DMS53 (cell line): ENCODE results near the gene TAX1BP3.

ENCODE experiments used
- DNase-seq: peaks from one replicate; lab custom pipeline; 2025; lab: John Stamatoyannopoulos, UW

TAX1BP3 gene

DNA sequence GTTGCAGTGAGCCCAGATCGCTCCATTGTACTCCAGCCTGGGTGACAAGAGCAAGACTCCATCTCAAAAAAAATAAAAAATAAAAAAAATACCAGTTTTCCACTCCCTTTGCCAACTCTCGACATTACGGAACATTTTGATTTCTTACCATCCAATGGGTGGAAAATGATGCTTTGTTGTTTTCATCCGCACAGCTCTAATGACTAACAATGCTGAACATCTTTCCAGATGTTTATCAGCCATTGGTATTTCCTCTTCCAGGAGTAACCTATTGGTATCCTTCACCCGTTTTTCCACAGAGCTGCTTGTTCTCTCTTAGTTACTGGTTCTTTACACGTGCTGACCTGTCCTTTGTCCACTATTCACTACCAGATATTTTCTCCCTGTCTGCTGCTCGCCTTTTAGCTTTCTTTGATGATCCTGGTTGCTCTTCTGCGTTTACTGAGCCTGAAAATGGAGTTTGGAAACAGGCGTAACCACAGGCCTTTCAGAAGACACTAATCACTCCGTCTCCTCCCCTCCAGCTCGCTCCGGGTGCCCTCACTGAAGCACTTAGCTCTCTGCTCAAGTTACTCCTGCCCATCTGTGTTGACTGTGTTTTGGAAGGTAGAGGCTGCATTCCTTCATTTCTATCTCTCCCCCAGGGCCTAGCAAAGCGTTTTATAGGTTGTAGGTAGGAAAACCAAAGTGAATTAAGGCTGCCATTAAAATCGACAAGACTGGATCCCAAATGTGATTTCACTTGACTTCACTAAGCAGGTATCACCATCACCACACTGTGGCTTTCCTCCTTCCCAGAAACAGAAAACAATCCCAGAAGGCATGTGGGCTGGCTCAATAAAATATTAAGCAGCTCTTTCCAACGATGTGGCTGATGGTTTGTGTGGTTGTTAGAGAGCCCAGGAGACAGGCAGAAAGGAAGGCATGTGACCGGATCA lies 41.3 kb downstream of the TAX1BP3 start:
- no peak for DNase-seq

GRCh38 chr17:3622977-3623594 lies 45.3 kb downstream of the TAX1BP3 start:
- no peak for DNase-seq

DNA sequence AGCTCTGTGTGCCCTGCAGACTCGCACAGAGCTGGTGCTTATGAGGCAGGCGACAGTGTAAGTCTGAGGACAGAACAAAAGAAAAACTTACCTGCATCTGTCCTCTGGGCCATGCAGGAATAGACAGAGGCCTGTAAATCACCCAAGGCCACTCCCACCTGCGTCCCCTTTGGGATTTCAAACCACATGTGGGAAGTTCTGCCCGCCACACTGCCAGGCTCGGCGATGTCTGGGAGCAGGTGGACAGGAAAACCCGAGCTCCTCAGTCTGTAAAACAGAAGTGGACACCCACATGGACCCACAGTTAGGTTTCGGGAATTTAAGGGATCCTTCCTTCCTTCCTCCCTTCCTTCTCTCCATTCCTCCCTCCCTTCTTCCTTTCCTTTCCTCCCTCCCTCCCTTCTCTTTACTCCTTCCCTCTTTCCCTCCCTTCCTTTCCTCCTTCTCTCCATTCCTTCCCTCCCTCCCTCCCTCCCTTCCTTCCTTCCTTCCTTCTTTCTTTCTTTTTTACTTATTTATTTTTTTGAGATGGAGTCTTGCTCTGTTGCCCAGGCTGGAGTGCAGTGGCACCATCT lies 47.1 kb downstream of the TAX1BP3 start:
- DNase-seq = no peak

GRCh38 chr17:3615160-3615870 lies 53.1 kb downstream of the TAX1BP3 start:
- no peak for DNase-seq

DNA sequence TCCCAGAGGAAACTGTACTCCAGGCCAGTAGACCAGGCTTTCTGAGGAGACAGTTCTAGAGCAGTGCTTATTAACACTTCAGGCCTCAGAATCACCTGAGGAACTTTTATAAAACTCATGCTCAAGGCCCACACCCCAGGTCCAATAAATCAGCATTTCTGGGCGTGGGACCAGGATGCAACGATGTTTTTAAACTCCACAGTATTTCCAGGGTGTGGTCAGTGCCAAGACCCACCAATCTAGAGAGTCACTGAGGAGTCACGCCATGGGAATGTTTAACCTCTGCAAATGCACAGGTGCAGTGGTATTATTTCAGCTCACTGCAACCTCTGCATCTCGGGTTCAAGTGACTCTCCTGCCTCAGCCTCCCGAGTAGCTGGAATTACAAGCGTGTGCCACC lies 55.3 kb downstream of the TAX1BP3 start:
- no peak for DNase-seq
